Suppressor macrophage (primary cell): ENCODE results near the gene PCED1B.
"Not testable (repeated sequence)": the region's sequence is repeated elsewhere in the genome, so short reads cannot be mapped to it uniquely, and the experiment has no call there.

Experiments used
- DNase-seq, 4 experiments: peaks; one replicate each; pipeline ENCODE4 v3.0.0-alpha.2; 2020 to 2022

Gene PCED1B

GRCh38 chr12:47091009-47091408 lies 11.6 kb downstream of the PCED1B start:
- no peak for DNase-seq

- no peak for DNase-seq
Measured at GRCh38 chr12:47094804-47095203, 15.4 kb downstream of the PCED1B start.

- DNase-seq = no peak
Measured at GRCh38 chr12:47095446-47096236, 16.2 kb downstream of the PCED1B start.

- DNase-seq = no peak
Measured at GRCh38 chr12:47097276-47097896, 18.0 kb downstream of the PCED1B start.

- DNase-seq = no peak
Measured at GRCh38 chr12:47098099-47098498, 18.7 kb downstream of the PCED1B start.

- no peak for DNase-seq
Measured at GRCh38 chr12:47099610-47100009, 20.2 kb downstream of the PCED1B start.

GRCh38 chr12:47100160-47100559 lies 20.7 kb downstream of the PCED1B start:
- no peak for DNase-seq

GRCh38 chr12:47102406-47102805 lies 23.0 kb downstream of the PCED1B start:
- no peak for DNase-seq

- DNase-seq = no peak
Measured at GRCh38 chr12:47102845-47103651, 23.6 kb downstream of the PCED1B start.

GRCh38 chr12:47105914-47106674 lies 26.7 kb downstream of the PCED1B start:
- no peak for DNase-seq

- no peak for DNase-seq
Measured at GRCh38 chr12:47107446-47107845, 28.0 kb downstream of the PCED1B start.

- no peak for DNase-seq
Measured at GRCh38 chr12:47107926-47108325, 28.5 kb downstream of the PCED1B start.

GRCh38 chr12:47110011-47110541 lies 30.7 kb downstream of the PCED1B start:
- DNase-seq = no peak

- no peak for DNase-seq
Measured at GRCh38 chr12:47110718-47111391, 31.4 kb downstream of the PCED1B start.

- no peak for DNase-seq
Measured at GRCh38 chr12:47111392-47111778, 32.0 kb downstream of the PCED1B start.

GRCh38 chr12:47111854-47112253 lies 32.4 kb downstream of the PCED1B start:
- no peak for DNase-seq

GRCh38 chr12:47112679-47113078 lies 33.3 kb downstream of the PCED1B start:
- DNase-seq = no peak

GRCh38 chr12:47114481-47114892 lies 35.1 kb downstream of the PCED1B start:
- DNase-seq = no peak

GRCh38 chr12:47117305-47117704 lies 37.9 kb downstream of the PCED1B start:
- not testable (repeated sequence) for DNase-seq

GRCh38 chr12:47120736-47121135 lies 41.3 kb downstream of the PCED1B start:
- no peak for DNase-seq

- no peak for DNase-seq
Measured at GRCh38 chr12:47121146-47121545, 41.7 kb downstream of the PCED1B start.

GRCh38 chr12:47122602-47123001 lies 43.2 kb downstream of the PCED1B start:
- DNase-seq = no peak
